ENCODE data around the gene SELENOW.
"Not testable (repeated sequence)": the region's sequence is repeated elsewhere in the genome, so short reads cannot be mapped to it uniquely, and the experiment has no call there.

DNA sequence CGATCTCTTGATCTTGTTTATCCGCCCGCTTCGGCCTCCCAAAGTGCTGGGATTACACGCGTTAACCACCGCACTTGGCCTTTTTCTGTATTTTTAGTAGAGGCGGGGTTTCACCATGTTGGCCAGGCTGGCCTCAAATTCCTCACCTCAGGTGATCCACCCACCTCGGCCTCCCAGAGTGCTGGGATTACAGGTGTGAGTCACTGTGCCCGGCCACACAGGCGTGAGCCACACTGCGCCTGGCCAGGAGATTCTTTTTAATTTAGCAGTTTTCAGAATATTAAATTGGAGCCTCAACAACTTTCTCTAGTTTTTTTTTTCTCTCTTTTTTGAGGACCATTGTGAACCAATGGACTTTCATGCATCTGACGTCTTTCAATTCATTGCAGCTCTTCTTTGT, 11.3 kb downstream of the SELENOW start:
- not testable (repeated sequence) for TF ChIP-seq POLR2A, CTCF (IDR thresholded peaks at IDR 0.05)
